GM21515 (cell line): Measurements from ENCODE around the gene CNDP2.
A peak's percentile ranks its signal among the peaks of the same experiment; 100 is the strongest.

ENCODE experiments used
- ATAC-seq: cut with Tn5 transposase; IDR thresholded peaks from one replicate; pipeline ENCODE4 v1.9.1; 2021; ENCODE audit not compliant: unreplicated experiment

CNDP2 gene

GRCh38 chr18:74495581-74496507 lies at the start of gene CNDP2:
TSS of gene CNDP2 (plus strand) at chr18:74496363. CDS start at chr18:74499974, 3,611 bp downstream.
- ATAC-seq = peak; percentile 72

GRCh38 chr18:74446631-74447403 lies 49.3 kb upstream of the CNDP2 start:
- no peak for ATAC-seq

GRCh38 chr18:74447404-74448152 lies 48.6 kb upstream of the CNDP2 start:
- no peak for ATAC-seq

- ATAC-seq = no peak
These were observed 45.5 kb upstream of the CNDP2 start for GRCh38 chr18:74450626-74451025.

GRCh38 chr18:74451148-74451547 lies 45.0 kb upstream of the CNDP2 start:
- no peak for ATAC-seq

GRCh38 chr18:74453016-74453566 lies 43.1 kb upstream of the CNDP2 start:
- ATAC-seq = no peak

- no peak for ATAC-seq
These were observed 42.4 kb upstream of the CNDP2 start for GRCh38 chr18:74453642-74454198.

GRCh38 chr18:74454279-74454751 lies 41.8 kb upstream of the CNDP2 start:
- ATAC-seq = no peak

- no peak for ATAC-seq
These were observed 40.8 kb upstream of the CNDP2 start for GRCh38 chr18:74455386-74455785.

GRCh38 chr18:74456017-74456348 lies 40.2 kb upstream of the CNDP2 start:
- ATAC-seq = no peak

- ATAC-seq = no peak
These were observed 39.7 kb upstream of the CNDP2 start for GRCh38 chr18:74456349-74457042.

- ATAC-seq = no peak
These were observed 39.0 kb upstream of the CNDP2 start, which contains the start of gene DIPK1C for GRCh38 chr18:74457043-74457724. TSS of gene DIPK1C (minus strand) at chr18:74457308. CDS start at chr18:74457259, 49 bp downstream.

GRCh38 chr18:74457725-74458421 lies 38.3 kb upstream of the CNDP2 start:
- ATAC-seq = no peak

- ATAC-seq = no peak
These were observed 36.3 kb upstream of the CNDP2 start for GRCh38 chr18:74459889-74460288.

GRCh38 chr18:74460825-74461224 lies 35.3 kb upstream of the CNDP2 start:
- no peak for ATAC-seq

- ATAC-seq = no peak
These were observed 32.9 kb upstream of the CNDP2 start for GRCh38 chr18:74463254-74463653.

GRCh38 chr18:74463983-74464382 lies 32.2 kb upstream of the CNDP2 start:
- no peak for ATAC-seq

- ATAC-seq = no peak
These were observed 30.4 kb upstream of the CNDP2 start for GRCh38 chr18:74465775-74466174.
